GM19193 (cell line): ENCODE data around the gene COX20.

Source experiments
- POLR2A ChIP-seq: IDR thresholded peaks from 4 replicates; pipeline ENCODE4 v1.6.1; 2011; ENCODE audit not compliant: insufficient read depth, insufficient read length; ENCODE audit errors: extremely low read depth

Gene COX20

GRCh38 chr1:244841273-244841927 is 5.9 kb downstream of the COX20 start:
- no peak for TF ChIP-seq POLR2A

DNA sequence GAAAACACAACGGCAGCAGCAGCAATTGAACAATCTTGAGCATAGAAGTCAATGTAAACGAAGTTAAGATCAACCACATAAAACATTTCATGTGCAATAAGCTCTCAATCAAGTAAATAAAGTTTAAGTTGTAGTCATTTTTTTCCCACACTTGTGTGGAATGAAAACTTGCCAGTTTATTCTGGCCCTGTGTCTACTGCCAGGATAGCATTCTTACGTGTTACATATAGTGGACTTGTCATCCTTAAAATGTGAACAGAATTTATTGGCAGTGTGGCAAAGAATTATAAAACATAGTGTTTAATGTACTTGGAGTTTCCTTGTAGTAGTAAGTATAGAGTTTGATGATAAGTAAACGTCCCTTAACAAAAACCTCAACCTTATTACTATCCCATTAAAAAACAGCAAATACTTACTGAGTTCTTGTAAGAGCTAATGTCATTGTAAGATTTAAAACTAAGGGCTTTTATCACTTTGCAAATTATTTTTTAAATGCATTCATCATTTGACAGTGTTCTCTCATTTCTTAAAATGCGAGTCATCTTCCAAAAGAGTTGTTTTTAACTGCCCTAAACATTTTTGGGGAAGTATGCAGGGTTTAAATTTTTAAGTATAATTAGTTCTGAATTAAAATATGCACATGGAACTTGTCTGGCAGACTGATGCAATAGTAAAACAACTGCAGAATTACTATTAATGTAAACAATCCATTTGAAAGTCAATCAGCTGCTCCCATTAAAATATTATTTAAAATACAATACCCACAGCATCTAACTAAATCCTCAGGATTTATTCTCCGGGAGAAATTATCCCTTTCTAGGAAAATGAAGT is 7.9 kb downstream of the COX20 start:
- TF ChIP-seq POLR2A, result no peak

DNA sequence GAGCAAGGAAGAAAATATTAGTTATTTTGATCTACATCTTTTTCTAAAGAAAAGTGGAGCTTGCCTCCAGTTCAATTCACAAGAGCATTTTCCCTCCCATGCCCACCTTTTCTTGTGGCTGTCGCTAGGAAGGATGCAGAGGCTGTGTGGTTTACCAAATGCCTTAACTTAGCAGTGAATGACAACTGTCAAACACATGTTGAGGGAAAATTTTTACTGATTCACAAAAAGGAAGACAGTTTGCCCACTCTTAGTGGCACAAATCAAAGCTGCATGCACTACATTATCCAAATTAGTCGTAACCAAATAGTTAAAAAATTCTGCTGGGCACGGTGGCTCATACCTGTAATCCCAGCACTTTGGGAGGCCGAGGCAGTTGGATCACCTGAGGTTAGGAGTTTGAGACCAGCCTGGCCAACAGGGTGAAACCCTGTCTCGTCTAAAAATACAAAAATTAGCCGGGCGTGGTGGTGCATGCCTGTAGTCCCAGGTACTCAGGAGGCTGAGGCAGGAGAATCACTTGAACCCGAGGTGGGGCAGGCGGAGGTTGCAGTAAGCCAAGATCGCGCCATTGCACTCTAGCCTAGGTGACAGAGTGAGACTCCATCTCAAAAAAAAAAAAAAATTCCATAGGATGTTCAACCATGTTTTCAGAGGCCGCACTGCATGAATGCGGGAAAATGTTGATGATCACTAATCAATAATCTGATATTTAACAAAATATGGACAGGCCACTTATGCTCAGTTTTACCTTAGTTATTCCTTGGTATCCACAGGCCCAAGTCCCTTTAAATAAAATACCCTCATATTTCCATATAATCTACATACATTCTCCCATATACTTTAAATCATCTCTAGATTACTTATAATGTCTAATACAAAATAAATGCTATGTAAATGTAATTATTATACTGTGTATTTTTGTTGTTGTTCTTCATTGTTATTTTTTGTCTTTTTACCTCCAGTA is 9.0 kb downstream of the COX20 start:
- no peak for TF ChIP-seq POLR2A

- TF ChIP-seq POLR2A, result no peak
Observed at GRCh38 chr1:244846653-244847052, 11.2 kb downstream of the COX20 start.

GRCh38 chr1:244849189-244849866 is 13.9 kb downstream of the COX20 start:
- no peak for TF ChIP-seq POLR2A

DNA sequence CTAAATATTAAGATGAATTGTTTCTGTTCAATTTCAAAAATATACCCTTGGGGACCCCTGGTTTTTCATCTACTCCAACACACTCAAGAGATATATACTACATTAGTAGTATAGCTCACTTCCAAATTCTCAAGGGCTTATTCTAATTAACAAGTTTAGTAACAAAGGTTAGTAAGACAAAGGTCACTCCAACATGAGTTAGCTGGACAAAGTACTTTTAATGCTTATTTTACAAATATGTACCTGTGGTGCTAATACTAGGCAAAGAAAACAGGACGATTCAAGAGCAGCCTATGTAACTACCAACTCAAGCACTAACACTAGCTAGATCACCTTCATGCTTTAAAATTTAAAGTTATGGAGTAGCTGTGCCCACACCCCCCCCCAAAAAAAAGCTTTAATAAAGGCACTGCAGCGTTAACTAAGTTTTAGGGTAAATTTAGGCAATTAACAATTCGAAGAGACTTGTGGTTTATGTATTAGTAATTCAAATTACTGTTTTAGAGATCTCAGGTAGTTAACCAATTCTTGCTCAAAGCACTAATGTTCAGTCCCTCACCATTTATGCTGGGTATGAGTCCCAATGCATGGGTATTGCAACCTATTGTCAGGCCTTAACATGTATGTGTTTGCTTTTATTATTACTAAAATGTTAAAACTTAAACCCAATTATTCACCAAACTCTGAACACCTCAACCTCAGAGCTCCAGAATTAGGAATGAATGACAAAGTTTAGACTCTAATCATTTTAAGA is 14.8 kb downstream of the COX20 start:
- TF ChIP-seq POLR2A, result no peak

GRCh38 chr1:244850896-244851295 is 15.4 kb downstream of the COX20 start:
- no peak for TF ChIP-seq POLR2A

DNA sequence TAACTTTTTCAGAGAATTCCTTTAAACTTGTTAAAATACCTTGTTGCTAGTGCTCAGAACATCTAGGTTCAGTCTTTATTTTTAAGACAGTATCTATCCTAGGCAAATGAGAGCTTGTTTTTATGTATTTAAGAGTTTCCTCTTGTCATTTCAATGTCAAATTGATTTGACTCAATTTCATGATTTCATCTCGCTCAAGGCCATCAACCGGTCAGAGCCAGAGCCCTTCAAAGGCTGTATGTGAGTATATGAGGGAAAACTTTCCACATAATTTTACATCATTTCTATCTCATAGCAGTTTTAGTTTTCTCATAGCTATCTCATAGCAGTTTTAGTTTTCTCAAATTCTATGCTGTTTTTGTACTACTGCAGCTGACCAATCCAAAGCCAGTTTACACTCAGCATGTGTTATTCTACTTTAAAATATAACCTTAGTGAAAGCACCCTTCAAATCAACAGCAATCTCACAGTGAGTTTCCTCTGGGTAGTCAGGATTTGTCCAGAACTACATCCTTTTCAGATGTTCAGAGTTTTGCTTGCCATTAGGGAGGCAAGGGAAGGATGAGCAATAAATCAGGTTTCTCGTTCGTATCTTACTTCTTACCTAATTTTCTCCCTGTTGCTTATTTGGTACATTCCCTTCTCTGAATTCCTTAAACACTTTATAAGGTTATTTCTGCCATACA is 16.2 kb downstream of the COX20 start:
- no peak for TF ChIP-seq POLR2A

GRCh38 chr1:244852694-244853093 is 17.2 kb downstream of the COX20 start:
- no peak for TF ChIP-seq POLR2A

DNA sequence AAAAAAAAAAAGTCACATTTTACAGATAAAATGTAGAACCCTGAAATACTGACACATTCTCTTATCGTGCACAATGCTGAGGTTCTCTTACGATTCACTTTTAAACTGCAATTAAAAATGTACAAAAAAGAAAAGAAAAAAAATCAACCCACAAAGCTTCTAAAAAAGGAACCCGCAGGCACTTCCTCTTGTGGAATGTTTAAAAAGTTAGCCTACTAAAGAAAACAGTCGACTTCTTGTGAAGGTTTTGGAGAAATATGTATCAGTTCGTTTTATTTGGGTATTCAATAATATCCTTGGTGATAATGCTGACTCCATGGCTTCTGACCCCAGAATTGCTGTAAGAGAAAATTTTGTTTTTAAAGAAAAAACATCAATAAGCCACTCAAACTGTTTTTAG is 18.7 kb downstream of the COX20 start:
- TF ChIP-seq POLR2A, result no peak

DNA sequence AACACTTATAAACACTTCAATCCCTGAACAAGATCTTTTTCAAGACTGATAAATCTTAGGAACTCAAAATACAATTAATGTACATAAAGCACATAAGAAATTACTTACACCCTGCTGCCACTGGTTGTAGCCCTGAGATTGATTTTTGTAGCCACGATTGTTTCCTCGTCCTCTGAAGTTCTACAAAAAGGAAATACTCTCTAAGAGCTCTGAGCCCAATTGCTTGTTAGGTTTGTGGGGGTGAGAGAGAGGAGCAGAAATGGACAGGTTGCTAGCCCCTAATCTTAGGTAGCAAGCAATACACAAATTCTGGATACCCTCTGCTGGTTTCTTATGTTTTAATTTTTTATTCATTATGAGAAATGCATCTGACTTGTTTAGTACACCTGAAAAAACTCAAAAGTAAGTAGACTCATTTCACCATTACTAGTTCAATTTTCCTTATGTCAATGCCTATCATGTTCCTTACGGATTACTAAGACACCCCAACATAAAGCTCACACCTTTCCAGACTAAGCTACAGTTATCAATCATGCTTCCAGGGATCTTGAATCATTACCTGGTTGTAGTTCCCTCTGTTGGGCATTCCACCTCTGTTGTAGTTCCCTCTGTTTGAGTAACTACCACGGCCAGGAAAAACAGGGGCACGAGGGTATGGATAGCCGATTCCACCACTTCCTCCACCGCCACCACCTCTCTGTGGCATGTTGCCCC is 19.6 kb downstream of the COX20 start:
- no peak for TF ChIP-seq POLR2A

DNA sequence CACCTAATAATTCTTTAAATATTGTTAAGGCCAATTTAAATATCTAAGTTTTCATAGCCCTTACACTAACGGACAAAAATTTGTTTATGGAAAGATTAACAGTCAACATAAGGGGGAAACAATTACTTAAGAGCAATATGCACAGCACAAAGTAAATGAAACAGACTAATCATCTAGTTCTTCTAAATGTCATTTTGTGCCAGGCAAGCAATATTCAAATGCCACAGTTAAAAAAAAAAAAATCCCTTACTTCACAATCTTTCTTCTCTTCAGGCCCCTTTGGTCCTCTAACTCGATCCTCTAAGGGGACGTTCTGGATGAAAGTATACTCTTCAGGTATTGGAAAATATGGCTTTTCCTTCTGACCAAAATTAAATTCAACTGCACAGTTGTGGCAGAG is 22.3 kb downstream of the COX20 start:
- no peak for TF ChIP-seq POLR2A

DNA sequence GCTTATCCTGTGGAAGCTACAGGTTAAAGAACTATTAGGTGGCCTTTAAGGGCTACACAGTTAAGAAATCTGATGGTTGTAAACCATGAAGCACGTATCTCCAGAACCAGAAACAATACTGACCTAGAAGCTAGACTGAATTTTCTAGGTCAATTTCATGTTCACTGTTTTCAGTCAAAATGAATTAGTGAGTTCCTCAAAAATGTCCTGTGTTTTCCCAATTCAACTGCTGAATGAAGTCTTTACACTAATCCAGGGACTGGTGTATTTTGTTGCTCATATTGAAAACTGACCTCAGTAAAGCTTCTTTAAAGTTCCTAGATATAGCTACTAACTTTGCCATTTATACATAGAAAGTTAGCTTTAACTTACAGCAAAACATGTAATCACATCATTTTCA is 22.9 kb downstream of the COX20 start:
- TF ChIP-seq POLR2A, result no peak

DNA sequence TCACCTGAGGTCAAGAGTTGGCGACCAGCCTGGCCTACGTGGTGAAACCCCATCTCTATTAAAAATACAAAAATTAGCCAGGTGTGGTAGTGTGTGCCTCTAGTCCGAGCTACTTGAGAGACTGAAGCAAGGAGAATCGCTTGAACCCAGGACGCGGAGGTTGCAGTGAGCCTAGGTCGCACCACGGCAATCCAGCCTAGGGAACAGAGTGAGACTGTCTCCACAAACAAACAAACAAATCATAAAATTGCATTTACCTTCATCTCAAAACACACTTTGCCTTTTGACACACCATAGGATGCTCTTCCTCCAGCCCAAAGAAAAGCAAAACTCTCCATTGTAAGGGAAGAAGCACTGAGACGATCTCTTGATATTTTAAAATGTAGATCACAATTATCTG is 24.6 kb downstream of the COX20 start:
- no peak for TF ChIP-seq POLR2A
